ENCODE data around the gene RAD51AP2. TPM values are rescaled to one million over a fixed set of nuclear protein-coding genes. Genes with fewer than 3 reads are reported as not detected.
"Not testable (repeated sequence)": the region's sequence is repeated elsewhere in the genome, so short reads cannot be mapped to it uniquely, and the experiment has no call there.

Gene RAD51AP2
- under 1 TPM; 0.07 to 0.20 (median 0.14) TPM for polyA plus RNA-seq (ENCODE audit: insufficient read length in 3 of 3)

- DNase-seq (ENCODE audit: low read depth in 3 of 3, low spot score in 2 of 3), result peak; percentile 45 to 63 (median 54)
These were observed at the start of gene RAD51AP2 for GRCh38 chr2:17518212-17519154. Gene RAD51AP2, minus strand, starts transcription at chr2:17518440. Its CDS starts 25 bp downstream, at chr2:17518415.

DNA sequence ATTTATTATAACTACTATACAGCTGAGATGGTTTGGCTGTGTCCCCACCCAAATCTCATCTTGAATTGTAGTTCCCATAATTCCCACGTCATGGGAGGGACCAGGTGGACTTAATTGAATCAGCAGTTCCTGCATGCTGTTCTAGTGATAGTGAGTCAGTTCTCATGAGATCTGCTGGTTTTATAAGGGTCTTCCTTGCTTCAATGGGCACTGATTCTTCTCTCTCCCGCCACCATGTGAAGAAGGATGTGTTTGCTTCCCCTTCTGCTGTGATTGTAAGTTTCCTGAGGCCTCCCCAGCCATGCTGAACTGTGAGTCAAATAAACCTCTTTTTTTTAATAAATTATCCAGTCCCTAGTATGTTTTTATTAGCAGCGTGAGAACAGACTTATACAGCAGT is 47.5 kb upstream of the RAD51AP2 start:
- not testable (repeated sequence) for DNase-seq (ENCODE audit: low read depth in 3 of 3, low spot score in 2 of 3)

GRCh38 chr2:17558878-17559277 is 40.6 kb upstream of the RAD51AP2 start:
- DNase-seq (ENCODE audit: low read depth in 3 of 3, low spot score in 2 of 3), result no peak

DNA sequence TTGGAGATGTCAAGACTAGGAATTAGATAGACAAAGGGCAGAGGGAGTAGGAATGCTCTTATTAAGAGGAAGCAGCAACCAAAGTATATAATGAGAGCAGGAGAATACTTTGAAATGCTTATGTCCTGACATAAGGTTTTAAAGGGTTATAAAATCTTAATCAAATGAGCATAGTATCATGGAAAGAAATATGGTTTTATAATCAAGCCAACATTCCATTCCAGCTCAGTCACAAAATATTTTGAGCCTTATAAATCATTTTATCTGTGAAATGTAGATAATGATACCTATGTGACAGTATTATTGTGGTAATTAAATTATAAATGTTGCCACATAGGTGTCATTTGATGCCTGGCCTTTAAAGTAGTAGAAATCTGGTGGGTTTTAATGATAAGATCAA is 39.8 kb upstream of the RAD51AP2 start:
- no peak for DNase-seq (ENCODE audit: low read depth in 3 of 3, low spot score in 2 of 3)

- no peak for DNase-seq (ENCODE audit: low read depth in 3 of 3, low spot score in 2 of 3)
These were observed 39.4 kb upstream of the RAD51AP2 start for GRCh38 chr2:17557596-17557995.

- DNase-seq (ENCODE audit: low read depth in 3 of 3, low spot score in 2 of 3), result no peak
These were observed 36.9 kb upstream of the RAD51AP2 start for GRCh38 chr2:17555150-17555549.

GRCh38 chr2:17550907-17551306 is 32.7 kb upstream of the RAD51AP2 start:
- DNase-seq (ENCODE audit: low read depth in 3 of 3, low spot score in 2 of 3), result no peak

GRCh38 chr2:17547737-17548136 is 29.5 kb upstream of the RAD51AP2 start:
- DNase-seq (ENCODE audit: low read depth in 3 of 3, low spot score in 2 of 3), result no peak

DNA sequence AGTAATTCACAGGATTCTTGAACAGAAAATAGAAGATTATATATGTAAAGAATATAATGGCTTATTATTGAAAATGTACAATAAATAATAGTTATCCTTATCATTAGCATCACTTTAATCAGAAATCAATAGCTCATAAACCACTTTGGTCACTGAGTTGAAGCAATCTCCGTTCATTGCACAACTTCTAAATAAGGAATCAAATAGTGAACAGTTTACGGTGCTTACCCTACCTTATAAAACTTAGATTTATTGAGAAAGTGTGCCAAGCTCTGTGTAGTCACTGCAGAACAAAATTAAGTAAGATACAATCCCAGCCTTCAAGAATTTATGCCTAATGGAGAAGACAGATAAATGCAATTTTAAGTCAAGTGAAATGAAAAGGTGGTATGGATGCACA is 29.0 kb upstream of the RAD51AP2 start:
- no peak for DNase-seq (ENCODE audit: low read depth in 3 of 3, low spot score in 2 of 3)

- DNase-seq (ENCODE audit: low read depth in 3 of 3, low spot score in 2 of 3), result no peak
These were observed 27.7 kb upstream of the RAD51AP2 start for GRCh38 chr2:17545680-17546613.

- DNase-seq (ENCODE audit: low read depth in 3 of 3, low spot score in 2 of 3), result no peak
These were observed 26.0 kb upstream of the RAD51AP2 start for GRCh38 chr2:17544256-17544655.

DNA sequence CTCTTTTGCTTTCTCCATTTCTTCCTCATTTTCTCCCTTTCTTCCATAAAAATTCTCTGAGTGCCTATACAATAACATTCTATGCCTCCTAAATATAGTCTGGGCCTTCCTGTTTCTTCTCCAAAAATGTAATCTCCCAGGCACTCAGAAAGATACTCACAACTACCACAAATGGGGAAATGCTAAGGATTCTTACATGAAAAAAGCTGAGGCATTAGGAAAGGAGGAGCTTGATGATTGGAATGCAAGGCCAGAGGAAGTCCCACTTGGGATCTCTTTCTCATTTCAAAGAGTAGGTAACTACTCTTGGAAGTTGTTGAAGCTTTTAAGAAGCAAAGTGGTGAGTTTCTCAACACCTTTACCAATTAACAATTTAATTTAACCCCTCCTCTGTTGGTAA is 25.6 kb upstream of the RAD51AP2 start:
- DNase-seq (ENCODE audit: low read depth in 3 of 3, low spot score in 2 of 3), result no peak

DNA sequence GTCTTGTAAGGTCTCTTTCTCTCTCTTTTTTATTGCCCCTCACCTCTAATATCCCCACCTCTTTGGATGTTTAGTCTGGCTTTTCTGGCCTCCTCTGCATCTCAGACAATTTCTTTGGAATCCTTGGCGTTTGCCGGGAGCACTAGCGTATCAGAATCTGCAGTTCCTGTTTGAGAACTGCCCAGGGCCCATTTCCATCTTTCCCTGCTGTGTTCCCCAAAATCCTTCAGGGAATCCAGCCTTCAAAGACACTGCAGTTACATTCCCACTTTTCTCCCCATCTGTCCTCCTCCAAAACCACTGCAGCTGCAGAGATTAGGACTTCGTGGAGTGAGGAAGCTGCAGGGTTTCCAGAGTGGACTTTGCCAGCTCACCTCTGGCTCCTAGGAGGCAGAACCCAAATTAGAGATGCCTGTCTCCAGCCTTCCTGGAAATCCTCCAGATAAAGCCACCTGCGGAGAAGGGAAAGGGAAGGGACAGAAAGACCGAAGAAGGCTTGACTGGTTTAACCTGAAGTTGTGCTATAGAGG is 25.0 kb upstream of the RAD51AP2 start:
- DNase-seq (ENCODE audit: low read depth in 3 of 3, low spot score in 2 of 3), result no peak

DNA sequence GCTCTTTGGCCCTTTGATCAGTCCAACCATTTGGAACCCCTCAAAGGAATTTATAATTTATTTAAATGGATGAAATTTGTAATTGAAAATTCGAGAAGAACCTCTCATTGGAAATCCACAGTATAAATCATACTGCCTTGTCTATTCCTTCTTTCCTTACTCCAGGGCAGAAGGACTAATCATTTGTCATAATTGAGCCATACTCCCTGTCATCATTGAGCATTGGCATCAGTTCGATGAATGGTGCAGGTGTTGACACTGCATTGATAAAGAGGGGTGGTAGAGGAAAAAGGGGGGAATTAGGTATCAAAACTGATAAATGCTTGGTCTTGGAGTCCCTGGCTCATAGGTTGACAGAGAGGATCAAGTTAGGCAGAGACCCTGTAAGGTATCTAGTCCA is 24.2 kb upstream of the RAD51AP2 start:
- DNase-seq (ENCODE audit: low read depth in 3 of 3, low spot score in 2 of 3), result no peak

DNA sequence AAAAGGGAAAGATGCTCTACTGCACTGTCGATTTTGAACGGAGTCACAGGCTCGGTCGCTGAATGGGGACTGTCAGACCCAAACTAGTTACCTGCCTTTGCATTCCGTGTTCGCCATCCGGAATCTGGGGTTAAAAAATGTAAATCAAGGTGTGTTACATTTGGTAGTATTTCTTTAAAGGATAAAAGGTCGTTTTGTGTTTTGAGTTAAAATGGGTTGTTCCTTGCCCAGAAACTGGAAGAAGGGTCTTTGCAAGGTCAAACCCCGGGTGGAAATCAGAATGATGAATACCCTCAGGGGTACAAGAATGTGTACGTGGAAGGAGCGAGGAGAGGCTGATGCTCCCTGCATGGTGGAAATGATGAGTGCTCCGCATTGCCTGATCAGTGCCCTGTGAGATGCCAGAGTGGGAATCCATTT is 23.3 kb upstream of the RAD51AP2 start:
- no peak for DNase-seq (ENCODE audit: low read depth in 3 of 3, low spot score in 2 of 3)

- DNase-seq (ENCODE audit: low read depth in 3 of 3, low spot score in 2 of 3), result peak in 1 of 3 donors; percentile 12
These were observed 22.7 kb upstream of the RAD51AP2 start for GRCh38 chr2:17540813-17541530.

DNA sequence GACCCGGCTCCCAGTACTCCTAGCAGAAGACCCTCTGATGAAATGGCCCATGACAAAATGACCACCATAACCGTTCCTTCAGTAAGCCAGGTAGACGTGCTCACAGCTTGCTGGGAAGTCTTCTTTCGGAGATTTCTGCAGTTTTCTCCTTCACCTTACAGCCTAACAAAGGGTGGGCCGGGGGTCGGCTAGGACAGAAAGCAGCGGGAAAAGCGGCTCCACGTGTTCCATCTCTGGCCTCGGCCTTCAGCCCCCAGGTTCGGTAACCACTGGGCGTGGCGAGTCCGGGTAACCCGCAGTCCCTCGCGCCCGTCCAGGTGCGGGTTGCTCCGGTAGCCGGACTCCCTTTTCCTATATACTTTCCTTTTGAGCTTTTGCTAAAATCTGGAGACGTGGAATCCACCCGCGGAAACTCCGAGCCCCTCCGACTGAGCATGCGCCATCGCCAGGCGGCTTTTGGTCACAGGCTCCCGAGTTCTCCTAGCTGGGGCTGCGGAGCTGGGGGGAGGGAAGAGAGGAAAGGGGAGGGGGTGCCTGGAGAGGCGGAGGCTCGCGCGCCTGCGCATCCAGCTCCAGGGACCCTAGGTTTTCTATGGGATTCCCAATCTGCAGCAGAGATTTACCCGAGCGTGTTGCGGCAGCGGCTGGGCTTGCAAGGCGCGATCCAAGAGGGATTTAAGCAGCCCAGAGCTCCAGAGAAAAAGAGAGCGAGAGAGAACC is 22.0 kb upstream of the RAD51AP2 start, which contains the start of gene VSNL1:
Gene VSNL1 (plus strand): TSS at position 604 of the 720 bp plus-strand sequence. CDS start 51,379 bp downstream, outside the sequence.
- DNase-seq (ENCODE audit: low read depth in 3 of 3, low spot score in 2 of 3), result peak; percentile 87 to 94 (median 91)

GRCh38 chr2:17539611-17540092 is 21.4 kb upstream of the RAD51AP2 start:
- peak in 2 of 3 donors; percentile 21 to 25 for DNase-seq (ENCODE audit: low read depth in 3 of 3, low spot score in 2 of 3)

- DNase-seq (ENCODE audit: low read depth in 3 of 3, low spot score in 2 of 3), result peak; percentile 57 to 74 (median 63)
These were observed 20.8 kb upstream of the RAD51AP2 start for GRCh38 chr2:17538844-17539554.
